HepG2 (cell line): Measurements from ENCODE around the gene HNRNPH3. TPM values are rescaled to one million over a fixed set of nuclear protein-coding genes. Genes with fewer than 3 reads are reported as not detected.
A peak's percentile ranks its signal among the peaks of the same experiment; 100 is the strongest.

ENCODE experiments used
- ADNP ChIP-seq: sonication (generic); formaldehyde crosslinking; IDR thresholded peaks from 2 replicates; pipeline ENCODE4 v1.4.0; 2020; ENCODE audit warnings: missing genetic modification reagents
- BCL6 ChIP-seq: IDR thresholded peaks from 2 replicates; pipeline ENCODE4 v1.6.1; 2016; ENCODE audit warnings: missing genetic modification reagents, missing compliant biosample characterization
- CREBL2 ChIP-seq: sonication (generic); formaldehyde crosslinking; IDR thresholded peaks from 2 replicates; pipeline ENCODE4 v1.8.1; 2023; ENCODE audit warnings: missing genetic modification reagents, mild to moderate bottlenecking, borderline replicate concordance
- DMAP1 ChIP-seq: IDR thresholded peaks from 2 replicates; pipeline ENCODE4 v1.6.1; 2016
- FOXK2 ChIP-seq: fragments of 450-650 bp; IDR thresholded peaks from 2 replicates; pipeline ENCODE4 v1.6.1; 2016
- GFI1 ChIP-seq: sonication (generic); formaldehyde crosslinking; IDR thresholded peaks from 2 replicates; pipeline ENCODE4 v1.5.0; 2020; ENCODE audit warnings: missing genetic modification reagents, mild to moderate bottlenecking, borderline replicate concordance
- HCFC1 ChIP-seq: fragments of 150-350 bp; IDR thresholded peaks from 2 replicates; pipeline ENCODE4 v1.6.1; 2014; ENCODE audit warnings: low read depth, low read length
- HMGXB4 ChIP-seq, 2 experiments: sonication (generic) in 1 of 2; formaldehyde crosslinking in 1 of 2; IDR thresholded peaks; 2 replicates each; pipeline versions ENCODE4 v1.4.0 to v1.6.1; 2018 to 2020; ENCODE audit warnings: missing genetic modification reagents in 2 of 2, borderline replicate concordance in 1 of 2, low read depth in 1 of 2, mild to moderate bottlenecking in 1 of 2, missing biosample characterization in 1 of 2
- KDM3A ChIP-seq: IDR thresholded peaks from 2 replicates; pipeline ENCODE4 v1.6.1; 2018; ENCODE audit warnings: low read depth, missing compliant biosample characterization
- KLF9 ChIP-seq: IDR thresholded peaks from 2 replicates; pipeline ENCODE4 v1.6.1; 2016; ENCODE audit warnings: low read depth
- MTF2 ChIP-seq: sonication (generic); formaldehyde crosslinking; IDR thresholded peaks from 2 replicates; pipeline ENCODE4 v1.5.0; 2020; ENCODE audit warnings: missing genetic modification reagents, borderline replicate concordance
- MXD1 ChIP-seq: sonication (generic); formaldehyde crosslinking; IDR thresholded peaks from 2 replicates; pipeline ENCODE4 v1.4.0; 2020; ENCODE audit warnings: mild to moderate bottlenecking, missing genetic modification reagents
- NFYC ChIP-seq: IDR thresholded peaks from 2 replicates; pipeline ENCODE4 v1.6.1; 2016; ENCODE audit warnings: missing genetic modification reagents, missing compliant biosample characterization
- POLR2AphosphoS5 ChIP-seq: IDR thresholded peaks from 2 replicates; pipeline ENCODE4 v1.6.1; 2012; ENCODE audit warnings: low read depth, low read length
- SKI ChIP-seq: fragments of 450-650 bp; IDR thresholded peaks from one replicate; pipeline ENCODE4 v1.6.1; 2018; ENCODE audit warnings: mild to moderate bottlenecking; ENCODE audit not compliant: partially characterized antibody
- SOX5 ChIP-seq: IDR thresholded peaks from 2 replicates; pipeline ENCODE4 v1.6.1; 2016; ENCODE audit warnings: borderline replicate concordance
- ZBTB38 ChIP-seq: sonication (generic); formaldehyde crosslinking; IDR thresholded peaks from 2 replicates; pipeline ENCODE4 v1.5.1; 2020; ENCODE audit warnings: mild to moderate bottlenecking, missing genetic modification reagents
- ZKSCAN5 ChIP-seq: sonication (generic); formaldehyde crosslinking; IDR thresholded peaks from 2 replicates; pipeline ENCODE4 v1.5.1; 2020; ENCODE audit warnings: mild to moderate bottlenecking, missing genetic modification reagents
- ZNF224 ChIP-seq: sonication (generic); formaldehyde crosslinking; IDR thresholded peaks from 2 replicates; pipeline ENCODE4 v1.5.0; 2020; ENCODE audit warnings: mild to moderate bottlenecking, missing genetic modification reagents
- ZNF589 ChIP-seq: sonication (generic); formaldehyde crosslinking; conservative IDR thresholded peaks from 2 replicates; pipeline ENCODE4 v1.8.0; 2022; ENCODE audit warnings: mild to moderate bottlenecking, moderate library complexity, missing genetic modification reagents
- ZNF773 ChIP-seq: sonication (generic); formaldehyde crosslinking; IDR thresholded peaks from 2 replicates; pipeline ENCODE4 v1.4.0; 2020; ENCODE audit warnings: missing genetic modification reagents, borderline replicate concordance
- ZZZ3 ChIP-seq: sonication (generic); formaldehyde crosslinking; IDR thresholded peaks from 2 replicates; pipeline ENCODE4 v1.4.0; 2020; ENCODE audit warnings: missing genetic modification reagents, mild to moderate bottlenecking, borderline replicate concordance
- polyA plus RNA-seq, 8 experiments: library from polyadenylated mRNA; depleted of rRNA in 3 of 8; stranded (reverse) in 7 of 8; unstranded in 1 of 8; fragments of >200 nt; fragmentation: Illumina TruSeq in 4 of 8; extraction: Trizol in 4 of 8; gene quantifications; 2 replicates each; pipeline versions ENCODE4 v1.2.1 to v1.2.3, GENCODE V29; 2011 to 2016; ENCODE audit warnings: low read depth in 4 of 8, missing spikeins in 1 of 8, mixed read lengths in 1 of 8; ENCODE audit not compliant: insufficient read depth in 1 of 8
- total RNA-seq, 5 experiments: library from RNA; depleted of rRNA; stranded (reverse); fragments of >200 nt; fragmentation: Illumina TruSeq; extraction: Trizol; gene quantifications; 2 replicates each; pipeline ENCODE4 v1.2.3, GENCODE V29; 2016; ENCODE audit warnings: low read depth in 1 of 5
- TF ChIP-seq, protein P1 (sequence below): sonication (generic); formaldehyde crosslinking; IDR thresholded peaks from 2 replicates; pipeline ENCODE4 v1.4.0; 2020; ENCODE audit warnings: missing genetic modification reagents, borderline replicate concordance
- TF ChIP-seq, protein P2 (sequence below): sonication (generic); formaldehyde crosslinking; IDR thresholded peaks from 2 replicates; pipeline ENCODE4 v1.9.0; 2022; ENCODE audit warnings: missing genetic modification reagents, mild to moderate bottlenecking, borderline replicate concordance

The HNRNPH3 gene
- total and polyA plus RNA-seq, 2 of the 13 experiments (the other 11 are each of a cell fraction or from before 2014, with no cell fraction given): 46.0 to 47.7 TPM

DNA sequence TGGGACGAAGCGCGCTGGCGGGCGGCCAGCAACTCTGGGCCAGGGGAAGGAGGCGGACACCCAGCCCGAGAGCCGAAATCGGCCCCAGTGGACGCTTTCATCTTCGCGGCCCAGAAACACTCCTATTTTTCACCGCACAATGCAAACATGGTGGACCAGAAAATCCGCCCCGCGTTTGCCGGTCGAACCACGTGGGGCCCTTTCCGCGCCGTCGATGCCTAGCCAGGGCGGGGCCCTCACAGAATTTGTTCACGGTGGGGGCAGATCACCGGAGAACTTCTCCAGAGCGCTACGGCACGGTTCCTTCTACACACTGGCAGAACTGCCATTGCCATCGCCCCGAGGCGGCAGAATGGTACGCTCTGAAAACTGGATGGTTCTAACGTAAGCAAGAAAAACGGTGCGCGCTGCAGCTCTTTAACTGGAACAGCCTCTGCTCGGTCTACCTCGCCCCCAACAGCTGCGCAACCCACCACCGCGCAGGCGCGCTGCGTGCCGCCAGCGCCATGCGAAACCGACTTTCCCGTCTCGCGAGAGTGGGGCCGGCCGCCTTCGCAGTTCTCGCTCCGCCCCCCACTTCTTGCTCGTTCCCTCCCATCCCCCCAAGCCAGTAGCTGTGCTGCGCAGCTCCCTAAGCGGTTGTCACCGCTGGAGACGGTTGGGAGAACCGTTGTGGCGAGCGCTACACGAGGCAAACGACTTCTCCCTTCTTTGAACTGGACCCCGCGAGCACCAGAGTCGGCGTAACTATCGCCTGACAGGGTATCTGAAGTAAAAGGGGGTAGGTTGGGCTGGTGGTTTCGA, at the start of gene HNRNPH3 (continued):
- TF ChIP-seq ZNF224 (CRISPR knock-in tag): no peak; the same call in 1 of the 2 replicates
- TF ChIP-seq KDM3A (CRISPR knock-in tag): 0 out of 2 replicates have a peak, but pooled peaks have one; percentile 52
- TF ChIP-seq FOXK2: 0 out of 2 replicates have a peak, but pooled peaks have one; percentile 12
- TF ChIP-seq, protein P1, sequence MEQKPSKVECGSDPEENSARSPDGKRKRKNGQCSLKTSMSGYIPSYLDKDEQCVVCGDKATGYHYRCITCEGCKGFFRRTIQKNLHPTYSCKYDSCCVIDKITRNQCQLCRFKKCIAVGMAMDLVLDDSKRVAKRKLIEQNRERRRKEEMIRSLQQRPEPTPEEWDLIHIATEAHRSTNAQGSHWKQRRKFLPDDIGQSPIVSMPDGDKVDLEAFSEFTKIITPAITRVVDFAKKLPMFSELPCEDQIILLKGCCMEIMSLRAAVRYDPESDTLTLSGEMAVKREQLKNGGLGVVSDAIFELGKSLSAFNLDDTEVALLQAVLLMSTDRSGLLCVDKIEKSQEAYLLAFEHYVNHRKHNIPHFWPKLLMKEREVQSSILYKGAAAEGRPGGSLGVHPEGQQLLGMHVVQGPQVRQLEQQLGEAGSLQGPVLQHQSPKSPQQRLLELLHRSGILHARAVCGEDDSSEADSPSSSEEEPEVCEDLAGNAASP (CRISPR knock-in tag): peak; percentile 59; the same call in 1 of the 2 replicates
- TF ChIP-seq POLR2AphosphoS5: peak; percentile 100
- no peak; the same call in 1 of the 2 replicates for TF ChIP-seq NFYC (CRISPR knock-in tag)
- peak; percentile 86 for TF ChIP-seq ZZZ3 (CRISPR knock-in tag)
- peak; percentile 88; the same call in 1 of the 2 replicates for TF ChIP-seq CREBL2 (CRISPR knock-in tag)
- no peak for TF ChIP-seq ADNP (CRISPR knock-in tag)
- TF ChIP-seq ZNF773: peak; percentile 80; the same call in 1 of the 2 replicates
- peak; percentile 37; the same call in 1 of the 2 replicates for TF ChIP-seq HCFC1
- peak; percentile 48; the same call in 1 of the 2 replicates for TF ChIP-seq BCL6 (CRISPR knock-in tag)
- TF ChIP-seq, protein P2, sequence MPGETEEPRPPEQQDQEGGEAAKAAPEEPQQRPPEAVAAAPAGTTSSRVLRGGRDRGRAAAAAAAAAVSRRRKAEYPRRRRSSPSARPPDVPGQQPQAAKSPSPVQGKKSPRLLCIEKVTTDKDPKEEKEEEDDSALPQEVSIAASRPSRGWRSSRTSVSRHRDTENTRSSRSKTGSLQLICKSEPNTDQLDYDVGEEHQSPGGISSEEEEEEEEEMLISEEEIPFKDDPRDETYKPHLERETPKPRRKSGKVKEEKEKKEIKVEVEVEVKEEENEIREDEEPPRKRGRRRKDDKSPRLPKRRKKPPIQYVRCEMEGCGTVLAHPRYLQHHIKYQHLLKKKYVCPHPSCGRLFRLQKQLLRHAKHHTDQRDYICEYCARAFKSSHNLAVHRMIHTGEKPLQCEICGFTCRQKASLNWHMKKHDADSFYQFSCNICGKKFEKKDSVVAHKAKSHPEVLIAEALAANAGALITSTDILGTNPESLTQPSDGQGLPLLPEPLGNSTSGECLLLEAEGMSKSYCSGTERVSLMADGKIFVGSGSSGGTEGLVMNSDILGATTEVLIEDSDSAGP (CRISPR knock-in tag): peak; percentile 83; the same call in 1 of the 2 replicates
- TF ChIP-seq SOX5 (CRISPR knock-in tag): peak; percentile 66; the same call in 1 of the 2 replicates
- 0 out of 2 replicates have a peak, but pooled peaks have one; percentile 83 for TF ChIP-seq ZNF589 (CRISPR knock-in tag)
- 0 out of 2 replicates have a peak, but pooled peaks have one; percentile 53 for TF ChIP-seq MTF2
- no peak; the same call in 1 of the 2 replicates for TF ChIP-seq GFI1 (CRISPR knock-in tag)
- no peak for TF ChIP-seq ZKSCAN5 (CRISPR knock-in tag)
- peak; percentile 91 for TF ChIP-seq KLF9 (CRISPR knock-in tag)
- no peak for TF ChIP-seq SKI
- TF ChIP-seq ZBTB38 (CRISPR knock-in tag): peak; percentile 91; the same call in 1 of the 2 replicates
- TF ChIP-seq MXD1 (CRISPR knock-in tag): no peak
- peak; percentile 92 for TF ChIP-seq DMAP1 (CRISPR knock-in tag)
- TF ChIP-seq HMGXB4 (CRISPR knock-in tag; IDR thresholded peaks at IDR 0.05; ENCODE audit: borderline replicate concordance in 1 of 2, low read depth in 1 of 2): peak; percentile 66 to 84; a peak in 3 of 4 replicates
